ENCODE measurements around the gene RANBP9.

Gene RANBP9

DNA sequence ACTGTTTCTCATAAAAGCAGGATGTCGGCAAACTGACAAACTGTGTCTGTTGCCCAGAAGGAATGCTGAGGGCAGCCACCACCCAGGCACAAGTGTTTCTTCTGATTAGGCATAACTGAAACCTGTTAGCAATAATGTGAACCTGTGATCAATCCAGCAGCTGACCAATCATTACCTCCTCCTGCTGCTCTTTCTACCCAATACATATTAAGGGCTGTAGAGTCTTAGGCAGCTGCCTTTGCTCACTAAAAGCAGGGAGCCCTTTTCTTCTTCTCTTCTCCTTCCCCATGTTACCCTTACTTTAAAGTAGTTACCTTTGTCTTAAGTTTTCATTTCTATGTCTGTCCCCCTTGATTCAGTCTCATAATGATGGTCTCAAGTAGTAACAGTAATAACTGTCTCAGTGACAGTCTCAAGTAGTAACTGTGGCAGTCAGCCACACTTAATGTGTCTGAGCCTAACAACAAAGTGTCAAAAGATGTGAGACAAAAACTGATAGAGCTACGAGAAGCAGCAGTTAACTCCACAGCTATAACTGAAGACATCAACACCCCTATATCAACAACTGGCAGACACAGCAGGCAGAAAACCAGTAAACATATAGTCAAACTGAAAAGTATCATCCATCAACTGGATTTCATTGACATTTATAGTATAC lies 37.0 kb downstream of the RANBP9 start:
- TF ChIP-seq, protein P1, sequence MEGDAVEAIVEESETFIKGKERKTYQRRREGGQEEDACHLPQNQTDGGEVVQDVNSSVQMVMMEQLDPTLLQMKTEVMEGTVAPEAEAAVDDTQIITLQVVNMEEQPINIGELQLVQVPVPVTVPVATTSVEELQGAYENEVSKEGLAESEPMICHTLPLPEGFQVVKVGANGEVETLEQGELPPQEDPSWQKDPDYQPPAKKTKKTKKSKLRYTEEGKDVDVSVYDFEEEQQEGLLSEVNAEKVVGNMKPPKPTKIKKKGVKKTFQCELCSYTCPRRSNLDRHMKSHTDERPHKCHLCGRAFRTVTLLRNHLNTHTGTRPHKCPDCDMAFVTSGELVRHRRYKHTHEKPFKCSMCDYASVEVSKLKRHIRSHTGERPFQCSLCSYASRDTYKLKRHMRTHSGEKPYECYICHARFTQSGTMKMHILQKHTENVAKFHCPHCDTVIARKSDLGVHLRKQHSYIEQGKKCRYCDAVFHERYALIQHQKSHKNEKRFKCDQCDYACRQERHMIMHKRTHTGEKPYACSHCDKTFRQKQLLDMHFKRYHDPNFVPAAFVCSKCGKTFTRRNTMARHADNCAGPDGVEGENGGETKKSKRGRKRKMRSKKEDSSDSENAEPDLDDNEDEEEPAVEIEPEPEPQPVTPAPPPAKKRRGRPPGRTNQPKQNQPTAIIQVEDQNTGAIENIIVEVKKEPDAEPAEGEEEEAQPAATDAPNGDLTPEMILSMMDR (IDR thresholded peaks at IDR 0.05; ENCODE audit: control insufficient read depth, insufficient read depth, low read depth, low read length, missing control alignments): no peak
- H3K4me3 ChIP-seq (ENCODE audit: control insufficient read depth, low read depth, low read length): no peak overlapping the region
- no peak for DNase-seq (ENCODE audit: low read depth)

DNA sequence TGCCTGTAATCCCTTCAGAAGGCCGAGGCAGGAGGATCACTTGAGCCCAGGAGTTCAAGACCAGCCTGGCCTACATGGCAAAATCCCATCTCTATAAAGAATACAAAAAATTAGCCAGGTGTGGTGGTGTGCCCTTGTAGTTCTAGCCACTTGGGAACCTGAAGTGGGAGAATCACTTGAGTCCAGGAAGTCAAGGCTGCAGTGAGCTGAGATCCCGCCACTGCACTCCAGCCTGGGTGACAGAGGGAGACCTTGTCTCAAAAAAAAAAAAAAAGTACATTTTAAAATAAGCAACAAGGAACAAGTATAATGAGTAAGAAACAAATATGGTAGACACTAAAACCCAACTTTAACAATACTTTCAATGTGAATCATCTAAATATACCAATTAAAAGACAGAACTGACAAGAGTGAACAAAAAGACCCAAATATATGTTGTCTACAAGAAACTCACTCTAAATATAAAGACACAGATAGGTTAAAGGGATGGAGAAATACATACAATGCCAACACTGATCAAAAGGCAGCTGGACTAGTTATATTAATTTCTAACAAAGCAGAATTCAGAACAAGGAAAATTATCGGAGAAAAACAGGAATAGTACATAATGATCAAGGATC lies 37.7 kb downstream of the RANBP9 start:
- no peak overlapping the region for H3K4me3 ChIP-seq (ENCODE audit: control insufficient read depth, low read depth, low read length)

DNA sequence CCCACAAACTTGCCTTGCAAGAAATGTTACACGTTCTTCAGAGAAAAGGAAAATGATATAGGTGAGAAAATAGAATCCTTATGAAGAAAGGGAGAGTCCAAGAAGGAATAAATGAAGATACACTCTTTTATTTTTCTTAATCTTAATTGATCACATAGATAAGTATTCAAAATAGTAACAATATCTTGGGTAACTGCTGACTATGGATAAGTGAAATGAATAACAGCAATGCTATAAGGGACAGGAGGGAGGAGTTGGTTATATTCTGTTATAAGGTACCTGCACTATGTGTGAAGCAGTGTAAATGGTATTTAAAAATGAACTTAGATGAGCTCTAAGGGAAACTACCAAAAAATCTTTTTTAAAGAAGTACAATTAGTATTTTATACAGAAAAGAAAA lies 38.3 kb downstream of the RANBP9 start:
- DNase-seq (ENCODE audit: low read depth): no peak
- TF ChIP-seq, protein P1 (IDR thresholded peaks at IDR 0.05; ENCODE audit: control insufficient read depth, insufficient read depth, low read depth, low read length, missing control alignments): no peak
- H3K4me3 ChIP-seq (ENCODE audit: control insufficient read depth, low read depth, low read length): no peak overlapping the region

More for the DNA sequence above, 37.7 kb downstream of the RANBP9 start:
- TF ChIP-seq, protein P1 (IDR thresholded peaks at IDR 0.05; ENCODE audit: control insufficient read depth, insufficient read depth, low read depth, low read length, missing control alignments): no peak
- no peak for DNase-seq (ENCODE audit: low read depth)

DNA sequence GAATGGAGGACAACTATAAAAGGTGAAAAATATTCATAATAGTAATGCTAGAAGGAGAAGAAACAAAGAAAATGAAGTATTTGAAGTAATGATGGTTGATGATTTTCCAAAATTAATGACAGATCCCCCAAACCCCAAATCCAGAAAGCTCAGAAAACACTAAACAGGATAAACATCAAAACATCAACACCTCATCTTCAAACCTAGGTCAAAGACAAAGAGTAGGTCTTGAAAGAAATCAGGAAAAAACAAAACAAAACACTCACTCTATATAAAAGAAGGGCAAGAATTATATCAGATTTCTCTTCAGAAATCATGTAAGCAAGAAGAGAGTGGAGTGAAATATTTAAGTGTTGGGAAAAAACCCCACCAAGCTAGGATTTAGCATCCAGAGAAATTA lies 38.7 kb downstream of the RANBP9 start:
- TF ChIP-seq, protein P1 (IDR thresholded peaks at IDR 0.05; ENCODE audit: control insufficient read depth, insufficient read depth, low read depth, low read length, missing control alignments): no peak
- H3K4me3 ChIP-seq (ENCODE audit: control insufficient read depth, low read depth, low read length): no peak overlapping the region
- DNase-seq (ENCODE audit: low read depth): no peak

DNA sequence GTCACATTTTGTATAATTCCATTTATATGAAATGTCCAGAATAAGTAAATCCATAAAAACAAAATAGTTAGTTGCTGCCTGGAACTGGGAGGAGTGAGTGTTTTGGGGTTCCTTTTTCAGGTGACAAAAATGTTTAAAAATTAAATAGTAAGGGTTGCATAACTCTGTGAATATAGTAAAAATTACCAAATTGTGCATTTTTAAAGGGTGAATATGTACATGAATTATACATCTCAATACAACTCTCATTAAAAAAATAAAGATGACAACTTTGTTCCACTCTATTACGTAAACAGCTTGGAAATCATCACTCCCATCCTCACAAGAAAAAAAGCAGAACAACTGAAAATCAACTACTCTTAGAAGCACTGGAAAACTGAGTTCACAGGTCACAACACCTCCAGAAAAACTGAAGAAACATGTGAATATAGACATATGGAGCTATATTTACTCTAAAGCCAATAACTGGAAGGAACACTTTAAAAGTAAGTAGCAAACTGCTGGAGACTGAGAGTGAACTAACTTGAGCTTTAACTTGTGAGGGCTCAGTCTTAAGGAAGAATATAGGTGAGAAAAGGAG lies 40.0 kb downstream of the RANBP9 start:
- TF ChIP-seq, protein P1 (IDR thresholded peaks at IDR 0.05; ENCODE audit: control insufficient read depth, insufficient read depth, low read depth, low read length, missing control alignments): no peak
- no peak overlapping the region for H3K4me3 ChIP-seq (ENCODE audit: control insufficient read depth, low read depth, low read length)
- no peak for DNase-seq (ENCODE audit: low read depth)

DNA sequence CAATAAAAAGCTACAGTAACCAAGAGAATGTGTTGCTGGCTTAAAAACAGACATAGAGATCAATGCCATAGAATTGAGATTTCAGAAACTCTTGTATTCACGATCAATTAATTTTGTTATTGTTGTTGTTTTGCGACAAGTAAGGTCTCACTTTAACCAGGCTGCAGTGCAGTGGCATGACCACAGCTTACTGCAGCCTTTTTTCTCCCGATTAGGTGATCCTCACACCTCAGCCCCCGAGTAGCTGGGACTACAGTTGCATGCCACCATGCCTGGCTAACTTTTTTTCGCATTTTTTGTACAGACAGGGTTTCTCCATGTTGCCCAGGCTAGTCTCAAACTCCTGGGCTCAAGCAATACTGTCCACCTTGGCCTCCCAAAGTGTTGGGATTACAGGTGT lies 42.2 kb downstream of the RANBP9 start:
- no peak for DNase-seq (ENCODE audit: low read depth)
- TF ChIP-seq, protein P1 (IDR thresholded peaks at IDR 0.05; ENCODE audit: control insufficient read depth, insufficient read depth, low read depth, low read length, missing control alignments): no peak
- H3K4me3 ChIP-seq (ENCODE audit: control insufficient read depth, low read depth, low read length): no peak overlapping the region
